GM03348 (cell line): Measurements from ENCODE around the gene NOS3.

ENCODE experiments used
- DNase-seq: peaks from one replicate; pipeline ENCODE4 v3.0.0; 2012; ENCODE audit warnings: low spot score

NOS3 gene

GRCh38 chr7:150964593-150965111, 26.2 kb upstream of the NOS3 start:
- no peak for DNase-seq

GRCh38 chr7:150965273-150965830, 25.5 kb upstream of the NOS3 start:
- DNase-seq: no peak

- no peak for DNase-seq
Measured at GRCh38 chr7:150966002-150966401, 24.8 kb upstream of the NOS3 start.

- DNase-seq: no peak
Measured at GRCh38 chr7:150967349-150967748, 23.5 kb upstream of the NOS3 start.

- no peak for DNase-seq
Measured at GRCh38 chr7:150968056-150968733, 22.6 kb upstream of the NOS3 start.

GRCh38 chr7:150968734-150969372, 22.0 kb upstream of the NOS3 start:
- DNase-seq: peak; percentile 71

- no peak for DNase-seq
Measured at GRCh38 chr7:150969475-150969874, 21.3 kb upstream of the NOS3 start.

GRCh38 chr7:150970424-150970823, 20.4 kb upstream of the NOS3 start:
- no peak for DNase-seq

GRCh38 chr7:150971242-150972022, 19.4 kb upstream of the NOS3 start:
- DNase-seq: no peak

- DNase-seq: no peak
Measured at GRCh38 chr7:150972023-150972468, 18.8 kb upstream of the NOS3 start.

GRCh38 chr7:150972741-150973140, 18.1 kb upstream of the NOS3 start:
- DNase-seq: no peak

- no peak for DNase-seq
Measured at GRCh38 chr7:150973571-150974451, 17.0 kb upstream of the NOS3 start.

- DNase-seq: peak; percentile 42
Measured at GRCh38 chr7:150974468-150975391, 16.1 kb upstream of the NOS3 start.

- no peak for DNase-seq
Measured at GRCh38 chr7:150975536-150976319, 15.1 kb upstream of the NOS3 start.

GRCh38 chr7:150976529-150977381, 14.1 kb upstream of the NOS3 start:
- no peak for DNase-seq

- DNase-seq: no peak
Measured at GRCh38 chr7:150977382-150978125, 13.3 kb upstream of the NOS3 start.

- DNase-seq: peak; percentile 55
Measured at GRCh38 chr7:150978126-150978789, 12.6 kb upstream of the NOS3 start, which contains the start of gene KCNH2. TSS of gene KCNH2 (minus strand) at chr7:150978321. CDS start at chr7:150977913, 408 bp downstream.
